ENCODE measurements around the gene ADAT3. TPM values are rescaled to one million over a fixed set of nuclear protein-coding genes. Genes with fewer than 3 reads are reported as not detected.

The ADAT3 gene
- 1 to 10 TPM; 2.4 to 6.2 (median 3.9) TPM for total RNA-seq

DNA sequence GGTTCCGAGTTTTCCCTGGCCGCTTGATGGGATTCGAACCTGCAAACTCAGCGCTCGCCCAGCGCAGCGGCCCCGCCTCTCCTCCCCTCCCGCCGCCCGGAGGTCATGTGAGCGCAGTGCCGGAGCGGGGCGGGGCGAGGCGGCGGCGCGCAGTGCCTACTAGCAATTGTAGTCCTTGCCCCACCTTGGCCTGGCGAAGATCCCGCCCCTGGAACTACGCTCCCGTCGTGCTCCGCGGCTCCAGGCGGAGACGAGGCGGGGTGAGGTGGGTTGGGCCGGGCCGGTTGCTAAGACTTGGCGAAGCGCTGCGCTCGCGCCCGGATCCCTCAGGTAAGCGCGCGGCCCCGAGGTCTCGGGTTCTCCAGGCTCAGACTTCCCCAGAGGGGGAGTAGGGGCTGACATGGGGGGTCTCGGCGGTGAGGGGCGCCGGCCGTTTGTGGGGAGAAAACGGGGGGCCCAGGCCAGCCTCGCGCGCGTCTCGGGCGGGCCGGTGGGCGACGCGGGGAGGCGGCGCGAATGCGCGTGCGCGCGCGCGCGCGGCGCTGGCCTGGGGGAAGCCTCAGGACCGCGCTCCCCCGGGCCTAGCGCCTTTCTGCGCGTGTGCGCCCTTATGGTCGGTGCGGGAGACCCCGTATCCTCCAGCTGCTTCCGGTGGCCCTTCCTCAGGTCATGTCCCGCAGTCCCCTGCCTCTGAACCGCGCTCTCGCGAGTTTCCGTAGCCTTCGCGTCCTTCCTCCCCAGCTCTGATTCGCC is at the start of gene ADAT3, which contains the start of gene SCAMP4:
Gene ADAT3 (plus strand): TSS at position 290 of the 753 bp plus-strand sequence. CDS start 6,649 bp downstream, outside the sequence.
Gene SCAMP4 (plus strand): TSS at position 290 of the 753 bp plus-strand sequence. CDS start 9,621 bp downstream, outside the sequence.
- ATAC-seq (ENCODE audit: low FRiP score) (peak; percentile 97), DNase-seq (ENCODE audit: low spot score) (peak; percentile 90)
- TF ChIP-seq, protein P1, sequence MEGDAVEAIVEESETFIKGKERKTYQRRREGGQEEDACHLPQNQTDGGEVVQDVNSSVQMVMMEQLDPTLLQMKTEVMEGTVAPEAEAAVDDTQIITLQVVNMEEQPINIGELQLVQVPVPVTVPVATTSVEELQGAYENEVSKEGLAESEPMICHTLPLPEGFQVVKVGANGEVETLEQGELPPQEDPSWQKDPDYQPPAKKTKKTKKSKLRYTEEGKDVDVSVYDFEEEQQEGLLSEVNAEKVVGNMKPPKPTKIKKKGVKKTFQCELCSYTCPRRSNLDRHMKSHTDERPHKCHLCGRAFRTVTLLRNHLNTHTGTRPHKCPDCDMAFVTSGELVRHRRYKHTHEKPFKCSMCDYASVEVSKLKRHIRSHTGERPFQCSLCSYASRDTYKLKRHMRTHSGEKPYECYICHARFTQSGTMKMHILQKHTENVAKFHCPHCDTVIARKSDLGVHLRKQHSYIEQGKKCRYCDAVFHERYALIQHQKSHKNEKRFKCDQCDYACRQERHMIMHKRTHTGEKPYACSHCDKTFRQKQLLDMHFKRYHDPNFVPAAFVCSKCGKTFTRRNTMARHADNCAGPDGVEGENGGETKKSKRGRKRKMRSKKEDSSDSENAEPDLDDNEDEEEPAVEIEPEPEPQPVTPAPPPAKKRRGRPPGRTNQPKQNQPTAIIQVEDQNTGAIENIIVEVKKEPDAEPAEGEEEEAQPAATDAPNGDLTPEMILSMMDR (IDR thresholded peaks at IDR 0.05): no peak

DNA sequence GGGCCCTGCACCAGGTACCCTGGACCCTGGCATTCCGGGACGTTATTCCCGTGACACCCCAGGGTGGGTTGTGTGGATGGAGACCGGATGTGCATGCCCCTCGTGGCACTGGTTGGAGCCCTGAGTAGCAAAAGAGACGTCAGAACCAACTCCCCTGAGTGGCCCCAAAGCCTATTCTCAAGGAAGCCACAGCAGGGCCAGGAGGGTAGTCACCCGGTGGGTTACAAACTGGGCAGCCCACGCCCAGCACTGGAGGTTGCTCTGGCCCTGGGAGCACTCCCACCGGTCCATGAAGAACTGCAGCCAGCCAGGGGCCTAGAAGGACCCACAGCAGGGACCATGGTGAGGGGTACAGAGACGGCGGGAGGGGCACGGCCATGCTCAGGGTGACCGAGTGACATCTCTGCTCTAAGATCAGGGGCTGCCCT is 49.4 kb upstream of the ADAT3 start:
- no peak for DNase-seq (ENCODE audit: low spot score)
- TF ChIP-seq, protein P1 (IDR thresholded peaks at IDR 0.05): no peak
- no peak for ATAC-seq (ENCODE audit: low FRiP score)

DNA sequence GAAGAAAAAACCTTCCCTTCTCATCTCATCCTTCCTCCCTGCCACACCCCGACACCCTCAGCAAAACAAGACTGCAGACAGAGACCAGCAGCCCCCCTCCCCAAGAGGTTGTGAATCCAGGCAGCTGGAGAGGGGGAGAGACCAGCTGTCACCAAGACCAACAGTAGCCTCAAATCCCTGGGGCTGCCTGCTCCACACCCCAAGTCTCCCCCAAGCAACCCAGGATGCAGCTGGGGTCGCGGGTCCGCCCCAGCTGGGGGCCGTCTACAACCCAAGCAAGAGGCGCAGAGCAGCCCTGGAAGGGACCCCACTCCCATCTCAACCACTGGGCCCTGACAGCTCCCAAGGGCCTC is 48.9 kb upstream of the ADAT3 start:
- TF ChIP-seq, protein P1 (IDR thresholded peaks at IDR 0.05): no peak
- ATAC-seq (ENCODE audit: low FRiP score) (no peak), DNase-seq (ENCODE audit: low spot score) (no peak)

DNA sequence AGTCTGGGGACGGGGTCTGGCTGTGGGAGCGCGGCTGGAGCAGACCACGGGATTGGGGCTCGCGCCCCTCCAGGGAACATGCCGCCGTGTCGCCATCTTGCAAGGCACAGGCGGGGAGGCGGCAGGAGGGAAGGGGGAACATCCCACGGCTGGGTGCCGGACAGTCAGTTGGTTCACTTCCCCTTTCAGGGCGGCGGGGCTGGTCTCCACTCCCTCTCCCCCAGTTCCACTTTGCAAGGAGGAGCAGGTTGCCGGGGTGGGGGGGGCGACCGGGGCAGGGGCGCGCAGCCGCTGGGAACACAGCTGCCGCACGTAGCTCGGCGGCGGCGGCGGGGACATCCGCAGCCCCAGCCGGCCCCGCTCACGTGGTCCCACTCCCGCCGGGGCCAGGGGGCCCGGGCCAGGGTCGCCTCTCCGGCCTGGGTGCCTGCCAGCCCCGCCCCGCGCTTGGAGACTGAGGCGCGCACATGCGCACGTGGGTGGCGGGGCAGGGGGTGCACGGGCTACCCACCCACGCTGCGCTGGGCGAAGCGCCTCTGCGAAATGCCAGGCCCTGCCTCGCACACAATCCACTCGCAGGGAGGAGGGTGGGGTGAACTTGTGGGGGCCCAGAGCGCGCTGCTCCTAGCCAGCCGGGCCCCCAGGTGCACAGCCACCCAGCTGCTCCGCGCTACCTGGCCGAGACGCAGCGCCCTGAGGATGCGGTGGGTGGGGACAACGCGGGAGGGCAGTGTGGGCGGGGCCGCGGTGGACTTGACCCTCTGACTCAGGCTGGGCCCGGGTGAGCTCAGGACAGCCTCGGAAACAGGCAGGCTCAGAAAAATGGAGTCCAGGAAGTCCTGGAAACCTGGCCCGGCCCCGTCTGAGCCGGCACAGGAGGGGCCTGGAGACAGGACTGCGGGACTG is 48.2 kb upstream of the ADAT3 start:
- TF ChIP-seq, protein P1 (IDR thresholded peaks at IDR 0.05): no peak
- DNase-seq (ENCODE audit: low spot score) (peak; percentile 70), ATAC-seq (ENCODE audit: low FRiP score) (peak; percentile 56)

DNA sequence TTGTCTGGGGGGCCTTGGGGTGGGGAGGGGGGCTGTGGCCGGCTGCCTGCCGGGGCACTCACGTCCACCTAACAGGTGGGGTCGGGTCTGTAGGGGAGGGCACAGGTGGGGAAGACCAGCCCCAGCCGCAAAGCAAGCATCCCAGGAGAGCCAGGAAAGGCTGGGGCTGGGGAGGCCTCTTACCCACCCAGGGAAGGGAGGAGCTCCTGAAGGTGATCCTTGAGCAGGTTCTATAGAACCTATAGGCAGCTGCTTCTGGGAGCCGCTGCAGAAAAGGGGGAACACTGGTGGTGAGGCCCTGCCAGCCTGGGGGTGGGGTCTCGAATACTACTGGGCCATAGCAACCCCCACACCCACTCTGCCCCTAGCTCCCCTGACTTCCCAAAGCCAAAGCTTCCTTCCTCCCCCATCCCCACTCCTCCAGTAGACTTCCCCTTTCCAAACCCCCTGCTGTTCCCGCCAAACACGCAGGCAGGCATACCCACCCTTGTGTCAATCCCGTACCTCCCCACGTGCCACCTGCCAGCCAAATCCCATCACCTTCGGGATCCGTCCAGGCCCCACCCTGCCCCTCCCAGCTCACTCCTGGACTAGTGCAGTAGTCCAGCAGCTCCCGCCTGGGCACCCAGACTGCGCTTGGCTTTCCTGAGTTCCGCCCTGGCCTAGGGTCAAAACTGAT is 47.4 kb upstream of the ADAT3 start:
- DNase-seq (ENCODE audit: low spot score) (no peak), ATAC-seq (ENCODE audit: low FRiP score) (no peak)
- TF ChIP-seq, protein P1 (IDR thresholded peaks at IDR 0.05): no peak

DNA sequence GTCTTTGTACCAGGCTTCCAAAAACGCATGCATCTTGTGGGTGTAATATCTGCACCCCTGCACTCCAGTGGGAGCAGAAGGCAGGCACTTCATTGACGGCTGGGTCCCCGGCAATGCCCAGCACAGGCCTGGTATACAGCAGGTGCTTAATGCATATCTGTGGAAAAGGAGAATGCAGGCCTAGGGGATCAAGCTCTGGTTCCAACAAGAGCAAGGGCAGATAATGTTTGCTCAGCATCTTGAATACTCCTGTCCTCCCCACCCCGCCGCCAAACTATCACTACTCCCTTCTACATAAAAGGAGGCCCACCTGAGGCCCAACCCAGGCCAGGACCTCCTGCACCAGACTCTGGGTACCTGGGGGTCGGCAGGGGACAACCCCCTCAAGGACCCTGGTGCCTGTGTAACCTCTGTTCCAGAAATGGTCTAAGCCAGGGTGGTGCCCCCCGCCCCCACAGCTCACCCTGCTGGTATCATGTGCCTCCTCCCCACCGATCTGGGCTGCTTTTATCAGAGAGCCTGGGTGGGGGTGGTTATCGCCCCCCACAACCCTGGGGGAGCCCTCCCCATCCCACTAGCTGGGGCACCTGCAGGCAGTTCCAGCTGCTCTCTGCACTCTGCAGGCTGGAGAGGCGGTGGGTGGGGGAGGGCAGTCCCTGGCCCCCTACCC is 46.7 kb upstream of the ADAT3 start:
- TF ChIP-seq, protein P1 (IDR thresholded peaks at IDR 0.05): no peak
- ATAC-seq (ENCODE audit: low FRiP score): no peak
- no peak for DNase-seq (ENCODE audit: low spot score)

Measured in omental fat pad (tissue), 4 donors.